GM12865 (cell line): ENCODE data around the gene POLR2I.

Source experiments
- DNase-seq: peaks from one replicate; pipeline ENCODE4 v3.0.0; 2010; ENCODE audit warnings: low read depth
- H3K4me3 ChIP-seq: 2 replicates; pipeline ENCODE4 v1.5.1; 2011; ENCODE audit warnings: mild to moderate bottlenecking, low read depth, low read length, control low read depth
- TF ChIP-seq, protein P1 (sequence below): IDR thresholded peaks from 2 replicates; pipeline ENCODE4 v1.5.1; 2011; ENCODE audit warnings: low read length, control low read depth, low read depth, inconsistent platforms; ENCODE audit not compliant: insufficient read depth; ENCODE audit errors: missing control alignments

The POLR2I gene

DNA sequence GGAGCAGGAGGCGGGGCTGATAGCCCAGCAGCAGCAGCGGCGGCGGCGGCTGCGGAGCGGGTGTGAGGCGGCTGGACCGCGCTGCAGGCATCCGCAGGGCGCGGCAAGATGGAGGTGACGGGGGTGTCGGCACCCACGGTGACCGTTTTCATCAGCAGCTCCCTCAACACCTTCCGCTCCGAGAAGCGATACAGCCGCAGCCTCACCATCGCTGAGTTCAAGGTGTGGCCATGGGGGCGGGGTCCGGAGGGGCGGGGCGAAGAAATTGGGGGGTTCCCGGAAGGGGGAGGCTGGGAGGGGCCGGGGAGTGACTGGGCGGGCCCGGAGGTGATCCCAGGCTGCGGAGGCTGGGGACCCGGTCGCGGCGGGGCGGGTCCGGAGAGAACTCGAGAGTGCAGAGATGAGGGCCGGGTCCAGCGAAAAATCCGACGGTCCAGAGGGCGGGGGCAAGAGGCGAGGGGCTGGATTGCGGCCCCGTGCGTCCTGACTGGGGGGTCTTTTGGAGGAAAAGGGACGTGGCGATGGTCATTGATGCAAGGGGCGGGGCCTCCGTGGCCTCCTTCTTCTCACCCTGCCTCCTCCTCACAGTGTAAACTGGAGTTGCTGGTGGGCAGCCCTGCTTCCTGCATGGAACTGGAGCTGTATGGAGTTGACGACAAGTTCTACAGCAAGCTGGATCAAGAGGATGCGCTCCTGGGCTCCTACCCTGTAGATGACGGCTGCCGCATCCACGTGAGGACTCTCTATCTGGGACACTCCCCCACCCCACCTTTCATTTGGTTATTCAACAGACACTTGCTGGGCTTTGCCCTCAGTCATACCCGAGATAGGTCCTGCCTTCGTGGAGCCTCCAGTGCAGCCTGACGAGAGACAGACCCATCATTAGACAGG, 1.0 kb upstream of the POLR2I start, which contains the start of gene TBCB:
TSS of gene TBCB (plus strand) at position 16 of the 891 bp plus-strand sequence. CDS start at position 109, 93 bp downstream.
- DNase-seq: no peak
- H3K4me3 ChIP-seq: peak within 1 kb of the TSS; percentile 90
- TF ChIP-seq, protein P1, sequence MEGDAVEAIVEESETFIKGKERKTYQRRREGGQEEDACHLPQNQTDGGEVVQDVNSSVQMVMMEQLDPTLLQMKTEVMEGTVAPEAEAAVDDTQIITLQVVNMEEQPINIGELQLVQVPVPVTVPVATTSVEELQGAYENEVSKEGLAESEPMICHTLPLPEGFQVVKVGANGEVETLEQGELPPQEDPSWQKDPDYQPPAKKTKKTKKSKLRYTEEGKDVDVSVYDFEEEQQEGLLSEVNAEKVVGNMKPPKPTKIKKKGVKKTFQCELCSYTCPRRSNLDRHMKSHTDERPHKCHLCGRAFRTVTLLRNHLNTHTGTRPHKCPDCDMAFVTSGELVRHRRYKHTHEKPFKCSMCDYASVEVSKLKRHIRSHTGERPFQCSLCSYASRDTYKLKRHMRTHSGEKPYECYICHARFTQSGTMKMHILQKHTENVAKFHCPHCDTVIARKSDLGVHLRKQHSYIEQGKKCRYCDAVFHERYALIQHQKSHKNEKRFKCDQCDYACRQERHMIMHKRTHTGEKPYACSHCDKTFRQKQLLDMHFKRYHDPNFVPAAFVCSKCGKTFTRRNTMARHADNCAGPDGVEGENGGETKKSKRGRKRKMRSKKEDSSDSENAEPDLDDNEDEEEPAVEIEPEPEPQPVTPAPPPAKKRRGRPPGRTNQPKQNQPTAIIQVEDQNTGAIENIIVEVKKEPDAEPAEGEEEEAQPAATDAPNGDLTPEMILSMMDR: no peak

DNA sequence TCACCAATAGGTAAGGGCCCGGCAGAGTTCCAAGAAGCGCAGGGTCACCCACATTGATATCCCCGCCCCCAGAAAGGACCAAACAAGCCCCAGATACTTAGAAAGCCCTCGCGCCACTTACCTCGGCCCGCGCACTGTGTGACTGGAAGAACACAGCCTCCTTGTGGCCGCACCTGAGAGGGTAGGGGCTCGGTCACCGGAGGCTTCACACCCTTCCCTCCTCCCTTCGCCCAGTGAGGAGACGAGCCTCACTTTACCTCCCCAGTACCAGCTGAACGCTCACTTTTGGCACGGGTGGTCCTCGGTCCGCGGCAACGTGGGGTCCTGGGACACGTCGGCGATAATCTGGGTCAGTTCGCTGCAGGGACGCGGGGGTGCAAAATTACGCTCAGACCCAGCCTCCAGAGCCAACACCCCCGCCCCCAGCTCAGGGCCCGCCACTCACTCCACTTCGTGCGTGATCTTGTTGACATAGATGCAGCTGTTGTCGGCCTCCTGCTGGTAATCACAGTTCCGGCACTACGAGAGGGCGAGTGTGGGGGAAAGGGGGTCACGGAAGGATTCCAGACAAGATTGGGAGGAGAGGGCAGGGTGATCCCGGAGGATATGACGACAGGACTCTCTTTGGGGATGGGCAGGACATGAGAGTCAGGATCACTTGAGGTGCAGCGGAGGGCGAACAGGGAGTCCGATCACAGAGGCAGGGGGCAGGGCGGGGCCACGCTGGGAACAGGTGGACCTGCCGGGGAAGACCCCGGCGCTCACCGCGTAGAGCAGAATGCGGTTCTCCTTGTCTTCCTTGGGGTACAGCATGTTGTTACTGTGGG, 568 bp downstream of the POLR2I start:
- H3K4me3 ChIP-seq: peak overlapping the region; percentile 90
- TF ChIP-seq, protein P1: no peak
- DNase-seq: peak; percentile 34

DNA sequence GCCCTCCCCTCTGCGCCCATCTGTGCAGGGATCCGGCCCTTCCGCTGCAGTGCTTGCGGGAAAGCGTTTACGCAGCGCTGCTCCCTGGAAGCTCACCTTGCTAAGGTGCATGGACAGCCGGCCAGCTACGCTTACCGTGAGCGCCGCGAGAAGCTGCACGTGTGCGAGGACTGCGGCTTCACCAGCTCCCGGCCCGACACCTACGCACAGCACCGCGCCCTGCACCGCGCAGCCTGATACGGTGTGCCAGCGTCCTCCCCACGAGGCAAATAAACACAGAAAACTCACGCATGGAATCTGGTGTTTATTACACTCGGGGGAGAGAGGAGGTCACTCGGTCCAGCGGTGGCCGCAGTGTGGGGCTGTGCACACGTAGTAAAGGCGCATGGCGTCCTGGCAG, 1.2 kb downstream of the POLR2I start:
- DNase-seq: no peak
- TF ChIP-seq, protein P1: no peak
- peak overlapping the region; percentile 90 for H3K4me3 ChIP-seq

DNA sequence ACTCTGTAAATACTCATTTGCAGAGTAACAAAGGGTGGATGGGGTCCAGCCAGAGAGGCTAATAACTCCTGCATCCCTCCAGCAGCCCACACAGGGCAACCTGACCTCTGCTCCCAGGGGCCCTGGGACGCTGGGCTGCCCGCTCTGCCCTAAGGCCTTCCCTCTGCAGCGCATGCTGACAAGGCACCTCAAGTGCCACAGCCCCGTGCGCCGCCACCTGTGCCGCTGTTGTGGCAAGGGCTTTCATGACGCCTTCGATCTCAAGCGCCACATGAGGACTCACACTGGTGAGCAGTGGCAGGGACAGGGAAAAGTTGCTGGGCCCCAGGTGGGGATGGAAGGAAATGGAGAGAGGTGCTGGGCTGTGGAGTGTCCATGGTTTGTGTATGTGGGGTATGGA, 2.0 kb downstream of the POLR2I start:
- DNase-seq: no peak
- TF ChIP-seq, protein P1: no peak
- no peak overlapping the region for H3K4me3 ChIP-seq

DNA sequence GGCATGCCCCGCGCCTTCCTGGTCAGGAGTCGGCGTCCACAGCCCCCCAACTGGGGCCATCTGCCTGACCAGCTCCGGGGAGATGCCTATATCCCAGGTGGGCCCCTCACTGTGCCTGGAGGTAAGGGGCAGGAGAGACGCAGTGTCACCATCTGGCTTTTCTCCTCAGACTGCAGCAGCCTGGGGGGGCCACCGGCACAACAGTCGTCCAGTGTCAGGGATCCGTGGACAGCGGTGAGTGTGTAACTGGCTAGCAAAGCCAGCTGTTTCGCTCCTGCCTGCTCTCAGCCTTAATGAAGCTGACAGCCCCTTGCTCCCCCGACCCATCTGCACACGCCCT, 3.5 kb downstream of the POLR2I start:
- no peak for DNase-seq
- H3K4me3 ChIP-seq: no peak overlapping the region
- TF ChIP-seq, protein P1: no peak

DNA sequence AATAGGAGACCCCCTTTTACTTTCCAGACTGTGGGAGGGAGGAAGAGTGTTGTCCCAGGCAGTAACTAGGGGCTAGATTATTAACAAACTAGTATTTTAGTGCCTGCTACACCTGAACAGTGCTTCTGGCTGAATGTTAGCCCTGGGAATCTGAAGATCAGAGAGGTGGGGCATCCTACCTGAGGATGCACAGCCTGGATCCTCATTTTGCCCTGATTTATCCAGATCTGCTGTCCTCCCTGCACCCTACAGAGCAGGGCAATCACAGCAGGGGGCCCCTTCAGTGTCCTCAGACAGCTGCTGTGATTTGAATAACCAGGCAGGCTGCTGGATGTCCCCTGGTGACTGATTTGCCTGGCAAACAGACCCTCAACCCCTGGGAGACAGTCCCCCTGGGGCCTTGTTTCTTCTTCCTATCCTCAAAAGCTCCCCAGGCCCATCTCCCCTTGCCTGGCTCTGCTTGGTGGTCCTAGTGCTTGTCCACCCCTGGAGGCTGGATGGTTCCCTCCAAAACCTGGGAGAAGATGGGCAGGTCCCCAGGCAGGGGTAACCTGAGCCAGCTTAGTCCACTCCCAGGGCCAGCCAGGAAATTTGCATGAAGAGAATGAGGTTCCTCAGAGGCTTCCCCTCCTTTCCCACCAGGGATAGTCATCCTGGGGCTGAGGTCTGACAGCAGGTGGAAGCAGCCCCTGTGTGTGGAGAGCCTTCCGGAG, 4.0 kb downstream of the POLR2I start, which contains the start of gene OVOL3:
TSS of gene OVOL3 (plus strand) at position 657 of the 713 bp plus-strand sequence. CDS start 60 bp downstream, outside the sequence.
- H3K4me3 ChIP-seq: no peak within 1 kb of the TSS
- TF ChIP-seq, protein P1: no peak
- no peak for DNase-seq
